Loucy (cell line): Measurements from ENCODE around the gene LRRC15.

Source experiments
- H2AFZ ChIP-seq: fragments of 200-600 bp; sonication (generic); 2 replicates; pipeline ENCODE4 v1.6.0; 2016; ENCODE audit warnings: antibody characterized with exemption, mild to moderate bottlenecking, low read length, moderate library complexity
- H3F3A ChIP-seq: fragments of 200-600 bp; 2 replicates; pipeline ENCODE4 v1.6.0; 2016; ENCODE audit warnings: antibody characterized with exemption, low read depth, mild to moderate bottlenecking
- H3K27me3 ChIP-seq: fragments of 200-600 bp; sonication (generic); 2 replicates; pipeline ENCODE4 v1.6.1; 2014; ENCODE audit warnings: low read length, mild to moderate bottlenecking; ENCODE audit not compliant: insufficient read depth, poor library complexity, severe bottlenecking
- H3K36me3 ChIP-seq: fragments of 200-600 bp; sonication (generic); 2 replicates; pipeline ENCODE4 v1.6.1; 2016; ENCODE audit warnings: low read length; ENCODE audit not compliant: insufficient read depth
- H3K4me1 ChIP-seq: fragments of 200-600 bp; sonication (generic); 2 replicates; pipeline ENCODE4 v1.5.1; 2014; ENCODE audit warnings: low read length, mild to moderate bottlenecking; ENCODE audit not compliant: insufficient read depth, poor library complexity, severe bottlenecking
- H3K4me2 ChIP-seq: fragments of 200-600 bp; sonication (generic); 2 replicates; pipeline ENCODE4 v1.6.0; 2014; ENCODE audit warnings: antibody characterized with exemption, low read length, low read depth, mild to moderate bottlenecking; ENCODE audit not compliant: poor library complexity, severe bottlenecking
- H3K4me3 ChIP-seq: fragments of 200-600 bp; sonication (generic); 2 replicates; pipeline ENCODE4 v1.5.1; 2014; ENCODE audit warnings: low read length, mild to moderate bottlenecking, mixed read lengths; ENCODE audit not compliant: poor library complexity, severe bottlenecking
- H3K79me2 ChIP-seq: fragments of 200-600 bp; sonication (generic); 2 replicates; pipeline ENCODE4 v1.6.1; 2014; ENCODE audit warnings: low read length; ENCODE audit not compliant: insufficient read depth
- H3K9ac ChIP-seq: fragments of 200-600 bp; sonication (generic); 2 replicates; pipeline ENCODE4 v1.6.0; 2014; ENCODE audit warnings: mild to moderate bottlenecking, low read depth, low read length, moderate library complexity; ENCODE audit not compliant: poor library complexity, severe bottlenecking
- H3K9me2 ChIP-seq: fragments of 200-600 bp; sonication (generic); replicated peaks from 2 replicates; pipeline ENCODE4 v1.6.1; 2016; ENCODE audit warnings: low read depth, low read length, mixed read lengths
- H3K9me3 ChIP-seq: fragments of 200-600 bp; sonication (generic); 2 replicates; pipeline ENCODE4 v1.6.1; 2014; ENCODE audit warnings: mild to moderate bottlenecking, antibody characterized with exemption, low read length, low read depth; ENCODE audit not compliant: insufficient read depth
- H4K20me1 ChIP-seq: fragments of 200-600 bp; sonication (generic); 2 replicates; pipeline ENCODE4 v1.6.0; 2014; ENCODE audit warnings: antibody characterized with exemption, low read length, mild to moderate bottlenecking; ENCODE audit not compliant: insufficient read depth, poor library complexity, severe bottlenecking
- CTCF ChIP-seq: fragments of 200-600 bp; sonication (generic); conservative IDR thresholded peaks from 2 replicates; pipeline ENCODE4 v1.5.1; 2014; ENCODE audit warnings: mild to moderate bottlenecking, antibody characterized with exemption, low read length
- EZH2phosphoT487 ChIP-seq: fragments of 200-600 bp; IDR thresholded peaks from 2 replicates; pipeline ENCODE4 v1.6.1; 2018; ENCODE audit warnings: antibody characterized with exemption, mild to moderate bottlenecking, moderate library complexity, borderline replicate concordance

LRRC15 gene

GRCh38 chr3:194365978-194366490, 3.5 kb downstream of the LRRC15 start:
- Histone ChIP-seq H2AFZ (no peak overlapping the region), H3F3A (no peaks in the 10 kb centered on the region), H3K79me2 (no peaks in the 10 kb centered on the region), H4K20me1 (no peaks in the 10 kb centered on the region), H3K9ac (no peak overlapping the region), H3K9me3 (no peaks in the 10 kb centered on the region), H3K4me1 (no peaks in the 10 kb centered on the region), H3K9me2 (no peaks in the 10 kb centered on the region), H3K4me2 (no peak overlapping the region), H3K4me3 (no peak overlapping the region), H3K27me3 (no peaks in the 10 kb centered on the region), H3K36me3 (no peaks in the 10 kb centered on the region)
- TF ChIP-seq EZH2phosphoT487 (no peak), CTCF (no peak)

GRCh38 chr3:194365526-194365925, 4.0 kb downstream of the LRRC15 start:
- H3F3A ChIP-seq, result no peaks in the 10 kb centered on the region
- no peaks in the 10 kb centered on the region for H3K9me2 ChIP-seq
- no peaks in the 10 kb centered on the region for H3K9me3 ChIP-seq
- no peaks in the 10 kb centered on the region for H3K4me1 ChIP-seq
- no peak overlapping the region for H3K4me3 ChIP-seq
- H2AFZ ChIP-seq, result no peak overlapping the region
- H3K36me3 ChIP-seq, result no peaks in the 10 kb centered on the region
- H3K4me2 ChIP-seq, result no peak overlapping the region
- no peaks in the 10 kb centered on the region for H3K27me3 ChIP-seq
- H4K20me1 ChIP-seq, result no peaks in the 10 kb centered on the region
- H3K9ac ChIP-seq, result no peak overlapping the region
- TF ChIP-seq EZH2phosphoT487 (no peak), CTCF (no peak)
- H3K79me2 ChIP-seq, result no peaks in the 10 kb centered on the region

- H3K79me2 ChIP-seq, result no peaks in the 10 kb centered on the region
- H3K4me3 ChIP-seq, result no peak overlapping the region
- no peaks in the 10 kb centered on the region for H4K20me1 ChIP-seq
- no peaks in the 10 kb centered on the region for H3F3A ChIP-seq
- H3K9ac ChIP-seq, result no peak overlapping the region
- H3K9me2 ChIP-seq, result no peaks in the 10 kb centered on the region
- H3K4me1 ChIP-seq, result no peaks in the 10 kb centered on the region
- no peaks in the 10 kb centered on the region for H3K27me3 ChIP-seq
- no peak overlapping the region for H2AFZ ChIP-seq
- H3K9me3 ChIP-seq, result no peaks in the 10 kb centered on the region
- TF ChIP-seq EZH2phosphoT487 (no peak), CTCF (no peak)
- H3K4me2 ChIP-seq, result no peak overlapping the region
- H3K36me3 ChIP-seq, result no peaks in the 10 kb centered on the region
Measured at GRCh38 chr3:194364652-194365434, 4.7 kb downstream of the LRRC15 start.
